Ishikawa (cell line): ENCODE measurements around the gene APOC4.
A peak's percentile ranks its signal among the peaks of the same experiment; 100 is the strongest.

Source experiments
- CEBPB ChIP-seq: IDR thresholded peaks from 2 replicates; pipeline ENCODE4 v1.6.1; 2012
- CREB1 ChIP-seq: IDR thresholded peaks from 2 replicates; pipeline ENCODE4 v1.6.1; 2012; ENCODE audit warnings: low read depth
- EGR1 ChIP-seq: IDR thresholded peaks from 2 replicates; pipeline ENCODE4 v1.6.1; 2012
- EP300 ChIP-seq: IDR thresholded peaks from 2 replicates; pipeline ENCODE4 v1.6.1; 2012; ENCODE audit warnings: borderline replicate concordance
- FOXM1 ChIP-seq: IDR thresholded peaks from 2 replicates; pipeline ENCODE4 v1.6.1; 2012; ENCODE audit warnings: low read depth, borderline replicate concordance
- NFIC ChIP-seq: IDR thresholded peaks from 2 replicates; pipeline ENCODE4 v1.6.1; 2012
- RAD21 ChIP-seq: IDR thresholded peaks from 2 replicates; pipeline ENCODE4 v1.6.1; 2012; ENCODE audit warnings: low read depth
- REST ChIP-seq: IDR thresholded peaks from 2 replicates; pipeline ENCODE4 v1.6.1; 2012; ENCODE audit warnings: low read depth, mild to moderate bottlenecking
- TAF1 ChIP-seq: IDR thresholded peaks from 2 replicates; pipeline ENCODE4 v1.6.1; 2012; ENCODE audit warnings: low read depth, mild to moderate bottlenecking
- TCF12 ChIP-seq: IDR thresholded peaks from 2 replicates; pipeline ENCODE4 v1.6.1; 2012; ENCODE audit warnings: low read depth
- TEAD4 ChIP-seq: IDR thresholded peaks from 2 replicates; pipeline ENCODE4 v1.6.1; 2012
- USF1 ChIP-seq: IDR thresholded peaks from 2 replicates; pipeline ENCODE4 v1.6.1; 2012
- YY1 ChIP-seq: IDR thresholded peaks from 2 replicates; pipeline ENCODE4 v1.6.1; 2012; ENCODE audit warnings: low read depth
- ZBTB7A ChIP-seq: IDR thresholded peaks from 2 replicates; pipeline ENCODE4 v1.6.1; 2012; ENCODE audit warnings: low read depth
- TF ChIP-seq, protein P1 (sequence below): IDR thresholded peaks from 2 replicates; pipeline ENCODE4 v1.6.1; 2012

The APOC4 gene

GRCh38 chr19:44954649-44955504 is 12.8 kb downstream of the APOC4 start, which contains the start of gene CLPTM1:
TSS of gene CLPTM1 (plus strand) at chr19:44955380. CDS start at chr19:44955396, 16 bp downstream.
- TF ChIP-seq EGR1, result no peak; the same call in 1 of the 2 replicates
- peak; percentile 84 for TF ChIP-seq TAF1
- TF ChIP-seq TCF12, result peak; percentile 48
- TF ChIP-seq YY1, result peak; percentile 91
- peak; percentile 81 for TF ChIP-seq CREB1
- peak; percentile 43 for TF ChIP-seq EP300
- no peak for TF ChIP-seq REST
- TF ChIP-seq ZBTB7A, result 0 out of 2 replicates have a peak, but pooled peaks have one; percentile 59
- TF ChIP-seq FOXM1, result no peak
- no peak for TF ChIP-seq RAD21
- TF ChIP-seq, protein P1, sequence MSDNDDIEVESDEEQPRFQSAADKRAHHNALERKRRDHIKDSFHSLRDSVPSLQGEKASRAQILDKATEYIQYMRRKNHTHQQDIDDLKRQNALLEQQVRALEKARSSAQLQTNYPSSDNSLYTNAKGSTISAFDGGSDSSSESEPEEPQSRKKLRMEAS, result peak; percentile 65
- TF ChIP-seq NFIC, result 0 out of 2 replicates have a peak, but pooled peaks have one; percentile 6
- peak; percentile 38; the same call in 1 of the 2 replicates for TF ChIP-seq CEBPB
- TF ChIP-seq USF1, result peak; percentile 34; the same call in 1 of the 2 replicates
- TF ChIP-seq TEAD4, result no peak

GRCh38 chr19:44955505-44956439 is 13.7 kb downstream of the APOC4 start:
- TF ChIP-seq TEAD4 (no peak), YY1 (no peak), CREB1 (no peak), ZBTB7A (no peak), FOXM1 (no peak), CEBPB (no peak)
- TF ChIP-seq, protein P1, result no peak

- TF ChIP-seq RAD21 (no peak), NFIC (no peak), TAF1 (no peak), USF1 (no peak), EP300 (no peak), TCF12 (no peak), FOXM1 (no peak), TEAD4 (no peak)
Measured at GRCh38 chr19:44957526-44957925, 15.5 kb downstream of the APOC4 start.

DNA sequence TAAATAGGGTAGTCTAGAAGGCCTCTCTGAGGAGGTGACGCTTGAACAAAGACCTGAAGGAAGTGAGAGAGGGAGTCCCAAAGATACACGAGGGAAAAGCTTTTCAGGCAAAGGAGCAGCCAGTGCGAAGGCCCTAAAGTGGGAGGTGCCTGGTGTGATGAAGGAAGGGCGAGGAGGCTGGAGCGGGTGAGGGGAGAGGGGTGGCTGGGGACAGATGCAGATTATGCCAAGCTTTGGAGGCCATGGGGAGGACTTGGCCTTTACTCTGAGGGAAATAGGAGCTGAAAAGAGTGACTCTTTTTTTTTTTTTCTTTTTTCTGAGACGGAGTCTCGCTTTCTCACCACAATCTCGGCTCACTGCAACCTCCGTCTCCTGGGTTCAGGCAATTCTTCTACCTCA is 16.1 kb downstream of the APOC4 start:
- no peak for TF ChIP-seq RAD21
- no peak for TF ChIP-seq ZBTB7A
- TF ChIP-seq, protein P1, result no peak
- no peak for TF ChIP-seq EP300
- TF ChIP-seq REST, result no peak
- TF ChIP-seq NFIC, result no peak
- no peak for TF ChIP-seq EGR1
- no peak for TF ChIP-seq TAF1
- no peak for TF ChIP-seq CEBPB
- no peak for TF ChIP-seq CREB1
- TF ChIP-seq TEAD4, result no peak
- TF ChIP-seq TCF12, result no peak
- no peak for TF ChIP-seq USF1
- no peak for TF ChIP-seq FOXM1
